Measurements from ENCODE around the gene TTC33.
"Not testable (repeated sequence)": the region's sequence is repeated elsewhere in the genome, so short reads cannot be mapped to it uniquely, and the experiment has no call there.

TTC33 gene

DNA sequence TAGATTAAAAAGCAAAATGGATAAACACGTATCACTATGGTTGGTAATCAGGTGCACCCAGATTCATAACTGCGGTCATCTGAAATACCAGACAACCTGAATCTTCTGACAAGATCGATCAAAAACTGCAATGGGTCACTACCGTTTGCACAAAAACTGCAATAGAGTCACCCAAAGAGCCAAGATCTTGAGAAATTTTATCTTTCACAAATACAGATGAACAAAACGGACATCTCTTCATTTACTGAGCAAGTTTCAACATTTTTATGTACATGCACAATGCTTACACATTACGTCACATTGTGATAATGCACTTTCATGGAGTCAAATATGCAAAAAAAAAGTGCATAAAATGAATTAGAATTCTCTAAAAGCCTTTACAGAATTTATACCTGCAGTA, 23.8 kb upstream of the TTC33 start:
- DNase-seq = no peak

DNA sequence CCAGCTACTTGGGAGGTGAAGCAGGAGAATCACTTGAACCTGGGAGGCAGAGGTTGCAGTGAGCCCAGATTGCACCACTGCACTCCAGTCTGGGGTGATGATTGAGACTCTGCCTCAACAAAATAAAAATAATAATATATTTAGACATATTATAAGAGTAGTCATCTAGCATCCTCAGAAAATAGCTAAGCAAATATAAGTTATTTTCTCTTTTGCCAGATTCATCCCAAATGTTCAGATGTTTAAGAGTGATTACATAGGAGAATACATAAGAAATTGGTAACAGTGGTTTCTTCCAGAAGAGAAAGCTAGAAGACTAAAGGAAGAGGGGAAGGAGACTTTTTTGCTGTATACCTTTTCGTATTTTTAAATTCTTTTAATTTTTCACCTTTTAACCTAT, 22.4 kb upstream of the TTC33 start:
- DNase-seq = no peak

DNA sequence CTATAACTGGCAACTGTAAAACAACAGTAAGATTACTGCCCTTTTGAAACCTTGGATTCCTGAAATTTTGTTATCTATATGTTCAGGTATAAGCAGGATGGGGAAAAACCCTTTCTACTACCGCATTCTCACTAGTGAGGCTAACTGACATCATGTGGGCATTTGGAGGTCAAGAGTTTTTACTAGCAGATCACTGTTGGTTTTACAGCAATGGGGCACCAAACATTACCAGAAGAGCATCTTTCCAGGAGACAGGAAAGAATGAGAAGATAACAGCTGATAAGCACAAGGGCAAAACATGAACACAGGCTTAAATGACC, 20.9 kb upstream of the TTC33 start:
- no peak for DNase-seq

- DNase-seq = no peak
Observed at GRCh38 chr5:40775846-40776657, 20.3 kb upstream of the TTC33 start.

DNA sequence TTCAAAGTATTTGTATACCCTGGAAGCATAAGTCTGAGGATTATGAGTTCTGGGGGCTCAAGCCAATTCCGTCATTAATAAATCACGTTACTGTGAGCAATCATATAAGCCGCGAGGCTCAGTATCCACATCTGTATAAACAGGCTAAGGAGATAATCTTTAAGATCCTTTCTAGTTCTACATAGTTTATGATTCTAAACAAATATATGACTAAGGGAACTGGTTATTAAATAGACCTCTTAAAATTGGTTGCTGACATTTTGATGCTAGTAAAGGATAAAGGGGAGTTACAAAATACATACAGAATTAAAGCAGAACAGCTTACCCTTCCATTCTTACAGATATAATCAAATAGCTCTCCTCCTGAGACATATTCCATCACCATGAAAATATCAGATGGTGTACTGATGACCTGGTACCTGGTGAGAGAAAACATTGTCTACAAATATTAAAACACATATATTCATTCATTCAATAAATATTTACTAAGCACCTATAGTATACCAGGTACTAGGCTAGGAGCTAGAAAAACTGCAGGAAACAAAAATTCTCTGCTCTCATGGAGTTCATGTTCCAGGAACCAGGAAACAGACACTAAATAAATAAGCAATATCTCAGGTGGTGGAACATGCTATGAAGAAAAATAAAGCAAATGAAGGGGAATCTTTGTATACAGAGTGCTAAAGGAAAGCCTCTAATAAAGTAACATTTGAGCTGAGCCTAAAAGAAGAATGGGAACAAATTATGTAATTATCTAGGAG, 19.5 kb upstream of the TTC33 start:
- no peak for DNase-seq

DNA sequence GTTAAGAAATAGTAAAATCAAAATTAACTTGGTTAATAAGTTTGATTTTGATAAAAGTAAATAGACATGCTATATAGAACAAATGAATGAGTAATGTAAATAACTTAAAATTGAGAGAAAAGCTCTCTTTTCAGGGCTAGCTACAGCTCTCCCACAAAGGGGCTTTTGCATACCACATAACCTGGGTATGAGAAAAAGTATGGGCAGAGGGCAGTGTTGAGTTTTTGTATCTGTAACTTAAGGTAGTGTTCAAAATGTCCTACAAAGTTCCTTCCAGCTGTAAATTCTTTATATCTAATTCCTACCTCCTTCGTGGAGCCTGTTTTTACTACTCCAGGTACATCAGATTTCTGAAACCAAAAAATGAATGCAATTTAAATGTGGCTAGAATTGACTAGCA, 18.9 kb upstream of the TTC33 start:
- DNase-seq = no peak

DNA sequence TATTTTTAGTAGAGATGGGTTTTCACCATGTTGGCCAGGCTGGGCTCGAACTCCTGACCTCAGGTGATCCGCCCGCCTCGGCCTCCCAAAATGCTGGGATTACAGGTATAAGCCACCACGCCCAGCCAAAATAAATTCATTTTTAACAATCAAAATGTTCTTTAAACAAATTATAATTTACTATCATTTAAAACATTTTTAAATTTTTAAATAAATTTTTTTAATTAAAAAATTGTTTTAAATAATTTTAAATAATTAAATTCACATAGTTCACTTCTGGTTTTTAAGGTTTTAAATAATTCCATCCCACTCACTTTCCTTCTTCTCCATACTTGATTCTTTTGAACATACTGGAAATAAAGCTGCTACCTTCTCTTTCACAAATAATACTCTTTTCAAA, 15.0 kb upstream of the TTC33 start:
- DNase-seq = no peak

- DNase-seq = no peak
Observed at GRCh38 chr5:40762705-40763104, 6.9 kb upstream of the TTC33 start.

- no peak for DNase-seq
Observed at GRCh38 chr5:40757400-40757799, 1.6 kb upstream of the TTC33 start.

DNA sequence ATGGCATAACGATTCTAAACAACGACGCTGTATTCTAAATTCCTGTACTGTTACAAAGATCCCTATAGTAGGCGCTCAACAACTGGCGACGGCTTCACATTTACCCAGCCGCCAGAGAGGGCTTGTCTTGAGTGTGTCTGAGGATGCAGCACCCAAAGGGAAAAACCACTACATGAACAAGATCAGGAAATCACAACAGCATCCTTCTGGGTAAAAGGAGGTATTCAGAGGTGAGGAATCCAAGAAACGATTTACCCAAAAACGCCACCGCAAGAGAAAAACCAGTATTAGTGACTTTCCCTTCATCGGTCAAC, 711 bp downstream of the TTC33 start:
- peak; percentile 54 for DNase-seq

DNA sequence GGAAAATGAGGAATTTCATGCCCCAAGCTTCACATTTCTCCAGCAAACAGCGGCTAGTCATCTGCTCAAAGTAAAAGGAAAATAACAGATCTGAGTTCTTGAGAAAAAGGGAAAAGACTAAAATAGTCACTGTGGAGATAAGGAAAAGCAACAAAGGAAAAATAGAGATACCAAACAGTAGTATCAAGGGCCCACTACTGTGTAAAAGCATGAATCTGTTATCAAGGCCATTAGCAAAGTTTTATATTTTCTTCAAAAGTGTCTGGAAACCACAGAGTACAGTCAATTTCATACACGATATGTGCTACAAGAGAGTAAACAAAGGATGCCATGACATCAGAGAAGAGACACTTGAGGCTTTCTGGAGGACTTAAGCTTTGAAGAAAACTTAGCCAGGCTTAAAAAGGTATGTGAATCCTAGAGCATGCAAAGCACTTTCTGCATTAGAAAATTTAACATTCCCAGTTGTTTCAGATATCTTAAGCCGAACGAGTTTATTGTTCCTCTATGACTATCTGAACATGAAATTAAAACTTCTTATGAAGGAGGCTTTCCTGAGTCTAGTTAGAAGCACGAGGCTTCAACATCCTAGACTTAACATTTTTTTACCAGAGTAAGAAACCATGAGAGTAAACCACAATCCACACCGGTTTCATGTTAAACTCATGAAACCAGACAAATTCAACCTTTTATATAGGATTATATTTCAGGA, 1.2 kb downstream of the TTC33 start:
- DNase-seq = no peak

- DNase-seq = no peak
Observed at GRCh38 chr5:40746703-40747102, 9.1 kb downstream of the TTC33 start.

DNA sequence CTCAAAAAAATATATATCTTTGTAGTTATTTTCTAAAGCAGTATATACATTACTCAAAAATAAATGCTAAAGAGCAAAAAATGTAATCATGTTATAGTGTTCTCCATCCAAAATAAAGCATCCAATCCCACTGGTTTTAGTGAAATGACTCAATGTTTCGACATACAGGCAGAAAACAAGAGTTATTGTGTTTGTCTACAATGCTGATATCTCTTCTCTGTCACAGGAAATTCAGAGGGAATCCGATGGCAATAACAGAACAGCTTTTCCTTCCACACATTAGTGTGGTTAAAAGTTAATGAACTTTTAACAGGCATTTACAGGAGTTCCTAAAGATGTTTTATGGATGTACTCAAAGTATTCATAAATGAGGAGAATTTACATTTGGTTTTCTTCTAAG, 12.0 kb downstream of the TTC33 start:
- no peak for DNase-seq

DNA sequence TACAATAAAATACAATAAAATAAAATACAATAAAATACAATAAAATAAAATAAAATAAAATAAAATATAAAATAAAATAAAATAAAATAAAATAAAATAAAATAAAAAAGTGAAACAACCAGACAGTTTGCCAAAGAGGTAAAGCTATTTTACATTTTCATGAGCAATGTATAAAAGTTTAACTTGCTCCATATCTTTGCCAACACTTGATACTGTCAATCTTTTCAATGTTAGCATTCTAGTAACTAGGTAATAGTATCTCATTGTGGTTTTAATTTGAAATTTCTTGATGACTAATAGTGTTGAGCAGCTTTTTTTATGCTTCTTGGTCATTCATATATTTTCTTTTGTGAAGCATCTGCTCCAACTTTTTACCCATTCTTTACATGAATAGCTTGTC, 17.3 kb downstream of the TTC33 start:
- no peak for DNase-seq

GRCh38 chr5:40736103-40736875, 19.5 kb downstream of the TTC33 start:
- DNase-seq = no peak

DNA sequence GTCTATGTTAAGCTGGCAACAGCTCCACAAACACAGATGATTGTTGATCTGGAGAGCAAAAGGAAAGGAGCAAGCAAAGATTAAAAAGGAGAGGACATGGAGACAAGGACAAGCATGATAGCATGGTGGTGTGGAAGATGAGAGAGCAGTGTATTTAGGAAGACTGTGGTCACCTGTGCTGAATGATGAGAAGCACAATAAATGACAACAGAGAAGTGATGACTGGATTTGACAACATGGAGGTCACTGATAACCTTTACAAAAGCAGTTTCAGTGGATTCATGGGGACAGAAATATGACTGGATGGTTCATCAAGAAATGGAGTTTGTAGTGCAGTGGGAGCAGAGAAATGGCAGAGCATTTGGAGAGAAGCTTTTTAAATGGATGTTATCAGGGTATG, 20.2 kb downstream of the TTC33 start:
- DNase-seq = no peak

DNA sequence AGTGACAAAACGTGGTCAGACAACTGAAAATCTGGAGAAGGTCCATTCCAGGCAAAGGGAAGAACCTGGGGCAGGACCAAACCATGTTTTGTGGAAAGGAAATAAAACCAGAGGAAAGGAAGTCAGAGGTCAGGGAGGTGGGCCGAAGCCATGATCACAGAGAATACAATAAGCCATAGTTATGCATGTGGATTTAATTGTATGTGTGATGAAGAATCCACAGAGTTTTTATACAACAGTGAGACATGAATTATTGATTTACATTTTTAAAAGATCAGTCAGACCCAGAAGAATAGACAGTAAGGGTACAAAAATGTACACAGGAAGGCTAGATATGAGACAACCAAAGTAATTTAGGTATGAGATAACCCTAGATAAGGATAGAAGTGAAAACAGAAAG, 20.8 kb downstream of the TTC33 start:
- DNase-seq = no peak

- no peak for DNase-seq
Observed at GRCh38 chr5:40733879-40734563, 21.7 kb downstream of the TTC33 start.

DNA sequence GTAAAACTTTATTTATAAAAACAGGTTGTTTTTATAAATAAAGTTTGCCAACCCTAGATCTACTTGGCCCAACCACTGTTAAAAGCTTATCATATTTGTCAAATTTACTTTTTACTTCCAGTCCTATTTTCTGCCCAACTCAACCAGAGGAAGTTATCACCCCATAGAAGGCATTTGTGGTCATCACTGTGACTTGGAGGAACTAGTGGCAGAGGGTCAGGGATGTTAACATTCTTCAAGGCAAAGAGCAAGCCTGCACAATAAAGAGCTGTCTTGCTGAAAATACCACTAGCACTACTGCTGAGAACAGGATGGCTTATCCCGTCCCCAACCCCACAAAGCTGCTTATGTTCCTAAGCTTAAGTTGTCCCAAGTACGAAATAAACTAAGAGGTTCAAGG, 22.3 kb downstream of the TTC33 start:
- no peak for DNase-seq

DNA sequence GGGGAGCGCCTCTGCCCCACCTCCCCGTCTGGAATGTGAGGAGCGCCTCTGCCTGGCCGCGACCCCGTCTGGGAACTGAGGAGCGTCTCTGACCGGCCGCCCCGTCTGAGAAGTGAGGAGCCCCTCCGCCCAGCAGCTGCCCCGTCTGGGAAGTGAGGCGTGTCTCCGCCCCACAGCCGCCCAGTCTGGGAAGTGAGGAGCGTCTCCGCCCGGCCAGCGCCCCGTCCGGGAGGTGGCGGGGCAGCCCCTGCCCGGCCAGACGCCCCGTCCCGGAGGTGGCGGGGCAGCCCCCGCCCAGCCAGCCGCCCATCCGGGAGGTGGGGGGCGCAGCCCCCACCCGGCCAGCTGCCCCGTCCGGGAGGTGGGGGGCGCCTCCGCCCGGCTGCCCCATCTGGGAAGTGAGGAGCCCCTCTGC, 33.3 kb downstream of the TTC33 start:
- not testable (repeated sequence) for DNase-seq

- no peak for DNase-seq
Observed at GRCh38 chr5:40720069-40720468, 35.7 kb downstream of the TTC33 start.

DNA sequence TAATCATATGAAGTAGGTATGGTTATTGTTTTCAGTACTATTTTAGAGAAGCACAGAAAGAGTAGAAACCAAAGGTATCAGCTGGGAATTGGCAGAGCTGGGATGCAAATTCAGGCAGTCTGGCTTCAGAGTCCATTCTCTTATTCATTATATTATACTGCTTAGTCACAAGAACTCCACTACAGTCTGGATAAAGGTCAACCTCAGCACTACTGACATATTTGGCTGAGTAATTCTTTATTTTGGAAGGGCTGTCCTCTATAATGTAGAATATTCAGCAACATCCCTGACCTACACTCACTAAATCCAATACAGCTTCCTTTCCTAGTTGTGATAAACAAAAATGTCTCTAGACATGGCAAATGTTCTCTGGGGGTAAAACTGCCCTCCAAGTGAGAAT, 38.5 kb downstream of the TTC33 start:
- DNase-seq = no peak

DNA sequence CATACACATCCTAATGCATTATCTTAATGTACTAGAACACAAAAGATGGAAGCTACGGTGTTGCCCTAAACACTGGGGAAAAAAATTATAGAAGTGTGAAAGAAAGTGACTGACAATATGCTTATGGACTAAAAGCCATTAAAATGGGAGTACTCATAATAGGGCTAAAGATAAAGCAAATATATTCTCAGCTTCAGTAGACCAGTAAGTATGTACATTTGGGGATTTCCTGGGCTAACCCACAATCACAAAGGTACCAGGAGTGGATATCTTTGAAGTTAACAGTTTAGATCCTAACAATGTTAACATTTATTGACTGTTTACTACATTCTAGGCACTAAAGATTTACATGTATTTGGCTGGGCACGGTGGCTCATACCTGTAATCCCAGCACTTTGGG, 39.2 kb downstream of the TTC33 start:
- DNase-seq = no peak
